Smooth muscle cell (in vitro differentiated cells): Measurements from ENCODE around the gene TMC7. TPM values are rescaled to one million over a fixed set of nuclear protein-coding genes. Genes with fewer than 3 reads are reported as not detected.
A peak's percentile ranks its signal among the peaks of the same experiment; 100 is the strongest.

Experiments used
- DNase-seq: peaks from one replicate; lab custom pipeline; 2025; ENCODE audit not compliant: unreplicated experiment; lab: John Stamatoyannopoulos, UW
- H2AFZ ChIP-seq: fragments of 200-600 bp; sonication (generic); 2 replicates; pipeline ENCODE4 v1.6.0; 2016; ENCODE audit warnings: antibody characterized with exemption, low read depth, mild to moderate bottlenecking
- H3F3A ChIP-seq: fragments of 200-600 bp; sonication (generic); 2 replicates; pipeline ENCODE4 v1.6.0; 2017; ENCODE audit warnings: antibody characterized with exemption, low read depth
- H3K27ac ChIP-seq: fragments of 200-600 bp; sonication (generic); 2 replicates; pipeline ENCODE4 v1.5.1; 2016; ENCODE audit warnings: low read depth, mild to moderate bottlenecking
- H3K27me3 ChIP-seq: fragments of 200-600 bp; sonication (generic); 2 replicates; pipeline ENCODE4 v1.6.1; 2016; ENCODE audit warnings: low read depth, mild to moderate bottlenecking
- H3K36me3 ChIP-seq: fragments of 200-600 bp; sonication (generic); 2 replicates; pipeline ENCODE4 v1.5.1; 2016; ENCODE audit warnings: low read depth
- H3K4me1 ChIP-seq: fragments of 200-600 bp; sonication (generic); 2 replicates; pipeline ENCODE4 v1.5.1; 2016; ENCODE audit warnings: low read depth
- H3K4me2 ChIP-seq: fragments of 200-600 bp; sonication (generic); 2 replicates; pipeline ENCODE4 v1.6.0; 2016; ENCODE audit warnings: mild to moderate bottlenecking
- H3K4me3 ChIP-seq: fragments of 200-600 bp; sonication (generic); 2 replicates; pipeline ENCODE4 v1.5.1; 2016; ENCODE audit warnings: mild to moderate bottlenecking
- H3K79me2 ChIP-seq: fragments of 200-600 bp; sonication (generic); 2 replicates; pipeline ENCODE4 v1.6.0; 2016; ENCODE audit warnings: low read depth, mild to moderate bottlenecking
- H3K9ac ChIP-seq: fragments of 200-600 bp; sonication (generic); 2 replicates; pipeline ENCODE4 v1.6.0; 2016; ENCODE audit warnings: low read depth
- H3K9me3 ChIP-seq: fragments of 200-600 bp; sonication (generic); replicated peaks from 2 replicates; pipeline ENCODE4 v1.5.1; 2016; ENCODE audit warnings: low read depth
- H4K20me1 ChIP-seq: fragments of 200-600 bp; sonication (generic); 2 replicates; pipeline ENCODE4 v1.6.0; 2016; ENCODE audit warnings: low read depth
- CTCF ChIP-seq: fragments of 200-600 bp; sonication (generic); IDR thresholded peaks from 2 replicates; pipeline ENCODE4 v1.5.1; 2017; ENCODE audit warnings: borderline replicate concordance, mild to moderate bottlenecking, antibody characterized with exemption; ENCODE audit not compliant: insufficient read depth, poor library complexity, severe bottlenecking
- WGBS: methylation state at CpG from one replicate; pipeline ENCODE4 v1.1.7; 2016; ENCODE audit warnings: low lambda C conversion rate; 5-methylcytosine and 5-hydroxymethylcytosine counted together
- polyA plus RNA-seq: library from polyadenylated mRNA; unstranded; fragments of >200 nt; fragmentation: Nextera tagmentation; extraction: Ambion mirVana; gene quantifications from 2 replicates; pipeline ENCODE4 v1.2.1, GENCODE V29; 2016
- total RNA-seq: library from RNA; depleted of rRNA; stranded (reverse); fragments of >200 nt; gene quantifications from 2 replicates; pipeline ENCODE4 v1.2.3, GENCODE V29; 2014

Gene TMC7
- total and polyA plus RNA-seq, 2 experiments from 2014 or later = 0.54 to 1.7 TPM

- H3K79me2 ChIP-seq = no peaks in the 10 kb centered on the region
- peak; percentile 62 for TF ChIP-seq CTCF
- H3F3A ChIP-seq = no peaks in the 10 kb centered on the region
- H4K20me1 ChIP-seq = no peaks in the 10 kb centered on the region
- no peaks in the 10 kb centered on the region for H3K36me3 ChIP-seq
- no peak overlapping the region for H3K27ac ChIP-seq
- WGBS = 84% methylated on average over 21 of the region's 21 CpGs
- H3K4me2 ChIP-seq = no peak overlapping the region
- no peak for DNase-seq
- no peaks in the 10 kb centered on the region for H3K27me3 ChIP-seq
- H2AFZ ChIP-seq = no peak overlapping the region
- H3K9me3 ChIP-seq = no peaks in the 10 kb centered on the region
- H3K9ac ChIP-seq = no peak overlapping the region
- no peaks in the 10 kb centered on the region for H3K4me1 ChIP-seq
- no peak overlapping the region for H3K4me3 ChIP-seq
Measured at GRCh38 chr16:19071811-19072777, 88.4 kb downstream of the TMC7 start.

- no peak overlapping the region for H3K9ac ChIP-seq
- no peaks in the 10 kb centered on the region for H3K27me3 ChIP-seq
- no peak for DNase-seq
- TF ChIP-seq CTCF = no peak
- H3K9me3 ChIP-seq = no peaks in the 10 kb centered on the region
- H3K4me1 ChIP-seq = no peaks in the 10 kb centered on the region
- no peak overlapping the region for H2AFZ ChIP-seq
- H3K27ac ChIP-seq = no peak overlapping the region
- no peaks in the 10 kb centered on the region for H3F3A ChIP-seq
- 99% methylated on average over 3 of the region's 3 CpGs for WGBS
- no peaks in the 10 kb centered on the region for H3K79me2 ChIP-seq
- H3K36me3 ChIP-seq = no peaks in the 10 kb centered on the region
- no peaks in the 10 kb centered on the region for H4K20me1 ChIP-seq
- H3K4me3 ChIP-seq = no peak overlapping the region
- no peak overlapping the region for H3K4me2 ChIP-seq
Measured at GRCh38 chr16:19073344-19073743, 89.6 kb downstream of the TMC7 start.

- Histone ChIP-seq H3F3A (no peaks in the 10 kb centered on the region), H3K4me3 (no peak overlapping the region), H3K79me2 (no peaks in the 10 kb centered on the region), H3K27me3 (no peaks in the 10 kb centered on the region), H2AFZ (no peak overlapping the region), H4K20me1 (no peaks in the 10 kb centered on the region), H3K4me2 (no peak overlapping the region), H3K4me1 (no peaks in the 10 kb centered on the region), H3K9me3 (no peaks in the 10 kb centered on the region), H3K9ac (no peak overlapping the region), H3K36me3 (peaks cover 5% of the 10 kb centered on the region), H3K27ac (no peak overlapping the region)
- WGBS = 90% methylated on average over 7 of the region's 7 CpGs
- TF ChIP-seq CTCF = no peak
- no peak for DNase-seq
Measured at GRCh38 chr16:19073863-19074262, 90.1 kb downstream of the TMC7 start.
